Left hindlimb (tissue), 1 donor: ENCODE measurements around the gene NEK9.
"Not testable (repeated sequence)": the region's sequence is repeated elsewhere in the genome, so short reads cannot be mapped to it uniquely, and the experiment has no call there.

ENCODE experiments used
- DNase-seq: peaks from one replicate; pipeline ENCODE4 v3.0.0-alpha.2; 2018

NEK9 gene

GRCh38 chr14:75143761-75144527 lies 17.1 kb upstream of the NEK9 start:
- no peak for DNase-seq

- no peak for DNase-seq
These were observed 15.6 kb upstream of the NEK9 start for GRCh38 chr14:75142494-75142893.

- no peak for DNase-seq
These were observed 15.1 kb upstream of the NEK9 start for GRCh38 chr14:75141967-75142366.

- no peak for DNase-seq
These were observed 14.2 kb upstream of the NEK9 start for GRCh38 chr14:75141062-75141461.

- DNase-seq: no peak
These were observed 13.8 kb upstream of the NEK9 start for GRCh38 chr14:75140620-75141019.

GRCh38 chr14:75139185-75139584 lies 12.3 kb upstream of the NEK9 start:
- no peak for DNase-seq

GRCh38 chr14:75138492-75138891 lies 11.6 kb upstream of the NEK9 start:
- DNase-seq: no peak

GRCh38 chr14:75134644-75135043 lies 7.8 kb upstream of the NEK9 start:
- DNase-seq: no peak

GRCh38 chr14:75133597-75133996 lies 6.7 kb upstream of the NEK9 start:
- DNase-seq: no peak

GRCh38 chr14:75132382-75133086 lies 5.7 kb upstream of the NEK9 start:
- peak; percentile 46 for DNase-seq

GRCh38 chr14:75128596-75128990 lies 1.7 kb upstream of the NEK9 start:
- no peak for DNase-seq

- no peak for DNase-seq
These were observed 1.2 kb upstream of the NEK9 start for GRCh38 chr14:75127903-75128595.

GRCh38 chr14:75127474-75127820 lies 599 bp upstream of the NEK9 start:
- DNase-seq: not testable (repeated sequence)

- DNase-seq: no peak
These were observed 715 bp downstream of the NEK9 start for GRCh38 chr14:75126121-75126544.

GRCh38 chr14:75125617-75126016 lies 1.2 kb downstream of the NEK9 start:
- no peak for DNase-seq

- no peak for DNase-seq
These were observed 2.9 kb downstream of the NEK9 start for GRCh38 chr14:75123991-75124390.

- no peak for DNase-seq
These were observed 5.3 kb downstream of the NEK9 start for GRCh38 chr14:75121552-75121951.

GRCh38 chr14:75120541-75121291 lies 6.1 kb downstream of the NEK9 start:
- DNase-seq: no peak

GRCh38 chr14:75119056-75119455 lies 7.8 kb downstream of the NEK9 start:
- DNase-seq: no peak

GRCh38 chr14:75113932-75114539 lies 12.8 kb downstream of the NEK9 start:
- DNase-seq: no peak

- no peak for DNase-seq
These were observed 17.0 kb downstream of the NEK9 start for GRCh38 chr14:75109877-75110276.

- DNase-seq: no peak
These were observed 19.7 kb downstream of the NEK9 start for GRCh38 chr14:75107186-75107585.

GRCh38 chr14:75101491-75101890 lies 25.4 kb downstream of the NEK9 start:
- no peak for DNase-seq
